ENCODE measurements around the gene CHMP1A.

Gene CHMP1A

DNA sequence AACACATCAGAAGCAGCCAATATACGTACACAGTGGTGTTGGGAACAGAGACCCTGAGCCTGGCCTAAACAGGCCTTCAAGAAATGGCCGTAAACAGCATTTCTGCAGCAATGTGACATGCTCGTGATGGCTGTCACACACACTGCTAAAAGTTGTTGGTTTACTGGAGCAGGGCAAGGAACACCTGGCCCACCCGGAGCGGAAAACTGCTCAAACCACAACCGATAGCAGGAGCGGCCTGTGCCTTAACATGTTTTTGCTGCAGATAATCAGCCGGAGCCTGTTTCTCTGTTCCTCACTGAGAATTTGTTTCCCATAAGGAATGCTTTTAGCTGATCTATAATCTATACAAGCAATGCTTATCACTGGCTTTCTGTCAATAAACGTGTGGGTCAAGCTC, 50.1 kb downstream of the CHMP1A start:
- FAIRE-seq: no peak

DNA sequence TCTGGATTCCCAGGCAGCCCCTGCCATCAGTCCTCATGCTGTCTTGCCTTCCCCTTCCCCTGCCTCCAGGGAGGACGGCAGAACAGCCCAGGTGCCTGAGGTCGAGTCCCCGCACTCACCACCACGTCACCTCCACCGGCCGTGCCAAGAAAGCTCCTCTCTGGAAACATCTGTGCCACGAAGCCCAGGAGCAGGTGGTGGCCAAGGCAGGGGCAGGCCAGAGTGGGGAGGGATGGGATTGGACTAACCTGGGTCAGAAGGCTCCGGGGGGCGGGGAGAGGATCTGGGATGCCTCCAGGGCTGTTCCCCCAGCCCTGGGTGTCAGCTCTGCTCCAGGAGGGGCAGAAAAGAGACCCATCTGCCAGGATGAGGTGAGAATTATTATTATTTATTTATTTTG, 51.5 kb downstream of the CHMP1A start:
- FAIRE-seq (no peak), DNase-seq (ENCODE audit: low spot score) (no peak)

More for the DNA sequence above, 50.1 kb downstream of the CHMP1A start:
- DNase-seq (ENCODE audit: low spot score): no peak

DNA sequence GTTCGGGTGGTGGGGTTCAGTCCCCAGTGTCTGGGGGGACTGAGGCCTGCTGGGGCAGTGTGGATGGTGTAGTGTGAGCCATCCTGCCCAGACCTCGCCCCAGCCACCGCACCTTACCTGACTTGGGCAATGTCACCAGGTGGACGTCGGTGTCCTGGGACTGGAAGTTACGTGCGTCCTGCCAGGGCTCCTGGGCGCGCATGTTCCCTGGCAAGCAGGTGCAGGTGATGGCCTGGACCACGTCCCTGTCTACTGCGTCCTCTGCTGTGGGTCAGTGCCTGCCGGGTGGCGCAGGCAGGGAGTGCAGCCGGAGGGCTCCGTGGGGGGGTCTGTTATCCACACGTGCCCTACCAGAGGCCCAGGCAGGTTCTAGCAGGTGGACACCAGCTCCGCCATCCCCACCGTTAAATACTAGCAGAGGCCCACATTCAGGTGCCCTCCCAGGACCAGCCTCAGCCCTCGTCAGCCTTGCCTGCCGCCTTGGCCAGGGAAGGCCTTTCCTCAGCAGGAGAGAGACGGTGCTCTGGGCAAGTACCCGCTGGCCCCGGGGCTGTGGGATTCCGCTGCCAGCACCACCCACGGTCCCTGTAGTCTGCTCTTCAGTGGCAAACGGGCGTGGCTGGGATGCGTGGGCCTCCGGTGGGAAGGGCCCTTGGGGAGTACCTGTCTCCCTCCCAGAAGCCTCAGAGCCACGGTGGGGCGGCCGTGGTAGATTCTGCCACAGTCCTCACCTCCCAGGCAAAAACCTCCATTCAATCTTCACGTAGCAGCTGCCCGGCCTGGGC, 52.1 kb downstream of the CHMP1A start:
- DNase-seq (ENCODE audit: low spot score) (no peak), FAIRE-seq (no peak)

DNA sequence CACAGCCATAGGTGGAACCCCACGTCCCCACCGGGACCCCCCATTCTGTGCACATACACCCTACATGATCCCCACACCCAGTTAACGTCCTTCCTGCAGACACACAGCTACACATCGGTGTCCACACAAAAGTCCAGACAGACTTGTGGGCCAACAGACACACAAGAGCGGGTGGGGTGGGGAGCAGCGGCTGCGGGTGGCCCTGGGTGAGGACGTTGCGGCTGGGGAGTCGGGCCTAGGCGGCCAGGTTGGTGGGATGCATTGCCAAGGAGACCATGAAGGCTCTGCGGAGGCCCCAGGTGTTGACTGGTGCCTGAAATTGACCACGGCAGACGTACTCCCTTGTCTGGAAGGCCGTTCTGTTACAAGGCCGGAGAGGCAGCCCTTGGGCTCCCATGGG, 52.7 kb downstream of the CHMP1A start:
- no peak for FAIRE-seq
- DNase-seq (ENCODE audit: low spot score): no peak

DNA sequence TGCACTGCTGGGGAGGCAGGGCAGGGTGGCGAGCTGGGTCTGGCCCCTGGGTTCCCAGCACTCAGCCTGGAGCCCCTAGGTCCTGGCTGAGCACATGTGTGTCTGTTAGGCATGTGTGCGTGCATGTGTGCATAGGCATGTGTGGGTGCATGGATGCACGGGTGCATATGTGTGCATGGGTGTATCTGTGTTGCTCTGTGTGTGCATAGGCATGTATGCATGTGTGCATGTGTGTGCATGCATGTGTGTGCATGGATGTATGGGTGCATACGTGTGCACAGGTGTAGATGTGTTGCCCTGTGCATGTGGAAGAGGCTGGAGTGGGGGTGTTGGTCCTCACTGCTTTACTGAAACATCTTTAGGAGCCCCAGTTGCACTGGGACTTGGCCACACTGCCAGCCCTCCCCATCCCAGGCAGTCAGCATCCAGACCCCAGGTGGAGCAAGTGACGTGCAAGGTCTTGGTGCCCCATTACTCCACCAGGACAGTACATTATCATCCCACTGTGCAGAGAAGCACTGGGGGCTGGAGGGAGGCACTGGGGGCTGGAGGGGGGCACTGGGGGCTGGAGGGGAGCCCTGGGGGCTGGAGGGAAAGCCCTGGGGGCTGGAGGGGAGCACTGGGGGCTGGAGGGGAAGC, 54.4 kb downstream of the CHMP1A start:
- no peak for DNase-seq (ENCODE audit: low spot score)
- FAIRE-seq: peak; percentile 94

DNA sequence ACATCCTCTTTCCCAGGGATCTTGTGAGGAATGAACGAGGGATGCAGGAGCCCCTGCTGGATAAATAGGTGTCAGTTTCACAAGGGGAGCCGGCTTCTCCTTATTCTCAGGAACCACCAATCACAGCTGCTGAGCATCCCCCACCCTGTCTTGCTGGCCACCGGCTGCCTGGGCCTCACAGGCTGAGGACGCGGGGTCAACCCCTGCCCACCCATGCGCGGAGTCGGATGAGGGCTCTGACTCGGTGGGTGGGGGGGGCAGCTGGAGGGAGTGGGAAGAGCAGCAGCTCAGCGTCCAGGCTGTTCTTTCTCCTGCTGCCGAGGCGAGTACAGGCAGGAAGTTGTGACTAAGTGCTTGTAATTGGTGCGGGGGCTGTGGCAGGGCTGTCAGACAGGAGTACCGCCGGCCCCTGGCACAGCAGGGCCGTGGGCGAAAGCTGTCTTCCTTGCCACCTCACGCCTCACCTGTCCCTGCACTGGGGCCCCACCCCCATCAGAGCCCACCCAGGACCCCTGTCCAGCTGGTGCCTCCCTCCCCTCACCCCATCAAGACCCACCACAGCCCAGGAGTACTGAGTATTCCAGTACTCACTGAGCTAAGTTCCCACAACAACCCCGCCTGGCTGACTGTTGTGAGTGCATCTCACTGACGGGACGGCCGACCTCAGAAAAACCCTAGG, 55.1 kb downstream of the CHMP1A start:
- FAIRE-seq: peak; percentile 96
- DNase-seq (ENCODE audit: low spot score): peak; percentile 91

DNA sequence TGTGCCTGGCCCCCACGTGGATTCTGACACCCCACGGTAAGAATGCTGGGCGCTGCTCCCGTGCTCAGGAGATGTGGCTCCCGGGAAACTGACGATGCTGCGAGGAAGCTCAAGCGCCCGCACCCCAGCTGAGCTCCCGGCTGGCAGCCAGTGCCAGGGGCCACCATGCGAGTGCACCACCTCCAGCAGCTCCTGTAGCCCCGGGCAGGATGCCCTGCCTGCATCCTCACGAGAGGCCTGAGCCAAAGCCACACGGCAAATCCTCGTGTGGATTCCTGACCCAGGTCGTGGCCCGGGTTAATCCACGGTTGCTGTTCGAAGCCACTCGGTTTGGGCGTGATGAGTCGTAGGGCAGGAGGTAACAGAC, 55.6 kb downstream of the CHMP1A start:
- FAIRE-seq (no peak), DNase-seq (ENCODE audit: low spot score) (no peak)

DNA sequence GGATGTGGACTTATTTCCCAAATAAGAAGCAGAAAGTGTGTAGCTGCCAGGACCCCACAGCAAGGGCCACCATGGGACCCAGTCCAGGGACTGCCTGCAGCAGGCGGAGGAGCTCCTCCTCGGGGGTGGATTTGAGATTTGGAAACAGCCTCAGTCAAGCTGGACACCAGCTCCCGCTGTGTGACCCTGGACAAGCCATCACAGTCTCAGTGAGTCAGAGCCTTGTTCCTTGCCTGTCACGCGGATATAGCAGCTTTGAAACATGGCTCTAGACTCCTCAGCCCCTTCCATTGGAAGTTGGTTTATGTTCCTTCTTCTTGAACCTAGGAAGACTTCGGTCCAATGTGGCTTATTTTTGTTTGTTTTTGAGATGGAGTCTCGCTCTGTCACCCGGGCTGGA, 56.6 kb downstream of the CHMP1A start:
- no peak for FAIRE-seq
- DNase-seq (ENCODE audit: low spot score): no peak

DNA sequence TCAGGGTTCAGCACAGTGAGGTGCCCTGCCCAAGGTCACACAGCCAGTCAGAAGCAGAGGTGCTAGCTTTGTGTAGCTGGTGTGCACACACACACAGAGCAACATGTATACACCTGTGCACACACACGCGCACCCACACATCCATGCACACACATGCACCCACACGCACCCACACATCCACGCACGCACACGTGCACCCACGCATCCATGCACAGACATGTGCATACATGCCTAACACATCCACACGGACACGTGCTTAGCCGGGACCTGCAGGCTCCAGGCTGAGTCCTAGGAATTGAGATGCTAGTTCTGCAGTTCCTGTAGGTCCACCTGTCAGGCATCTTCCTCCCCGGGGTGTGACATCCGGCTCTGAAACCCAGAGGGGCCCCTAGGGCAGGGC, 57.1 kb downstream of the CHMP1A start:
- no peak for FAIRE-seq
- no peak for DNase-seq (ENCODE audit: low spot score)

DNA sequence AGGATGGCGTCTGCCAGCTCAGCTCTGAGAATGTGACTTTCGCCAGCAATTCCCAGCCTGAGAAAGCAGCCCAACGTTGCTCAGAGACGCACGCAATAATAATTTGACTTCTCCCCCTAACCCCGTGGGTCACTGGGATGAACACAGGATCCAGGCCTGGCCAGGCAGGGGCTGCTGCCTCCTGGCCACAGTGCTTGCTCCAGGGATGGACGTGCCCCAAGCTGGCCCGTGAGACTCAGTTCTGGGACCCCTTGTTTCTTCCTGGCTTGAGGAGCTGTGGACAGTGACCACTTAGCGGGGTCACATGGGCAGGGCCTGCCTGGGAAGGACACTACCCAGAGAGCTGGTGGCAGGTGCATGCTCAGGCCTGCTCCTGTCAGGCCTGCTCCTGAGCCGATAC, 57.6 kb downstream of the CHMP1A start:
- DNase-seq (ENCODE audit: low spot score): no peak
- FAIRE-seq: no peak

DNA sequence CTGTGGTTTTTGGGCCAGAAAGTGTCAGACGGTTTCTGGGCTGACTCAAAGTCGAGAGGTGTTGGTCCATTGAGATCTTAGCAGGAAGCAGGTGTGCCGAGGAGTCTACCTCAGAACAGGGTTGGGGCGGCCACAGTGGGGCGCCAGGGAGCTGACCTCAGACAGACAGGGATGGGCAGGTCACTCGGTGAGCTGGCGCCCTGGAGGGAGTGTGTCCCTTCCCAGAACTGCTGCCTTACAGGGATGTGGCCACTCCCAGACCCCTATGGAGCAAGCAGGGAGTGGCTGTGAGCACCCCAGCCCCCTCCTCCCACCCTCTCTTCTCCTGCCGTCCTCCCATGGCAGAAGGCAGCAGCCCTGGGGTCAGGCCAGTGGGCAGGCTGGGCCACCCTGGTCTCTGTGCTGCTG, 58.1 kb downstream of the CHMP1A start:
- peak; percentile 20 for FAIRE-seq
- no peak for DNase-seq (ENCODE audit: low spot score)

DNA sequence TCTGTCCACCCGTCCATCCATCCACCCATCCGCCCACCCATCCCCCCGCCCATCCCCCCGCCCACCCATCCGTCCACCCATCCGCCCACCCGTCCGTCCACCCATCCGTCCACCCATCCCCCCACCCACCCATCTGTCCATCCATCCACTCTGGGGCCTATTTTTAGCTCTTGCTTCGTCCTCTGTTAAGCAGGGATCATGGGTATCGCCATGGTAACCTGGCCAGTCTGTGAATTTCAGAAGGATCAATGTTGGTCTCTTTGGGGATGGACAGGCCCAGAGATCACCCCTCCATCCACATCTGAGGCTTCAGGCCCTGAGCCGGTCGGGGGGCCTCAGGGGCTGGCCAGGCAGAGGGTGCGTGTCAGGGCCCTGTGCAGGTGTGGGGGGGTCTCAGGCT, 59.3 kb downstream of the CHMP1A start:
- DNase-seq (ENCODE audit: low spot score) (no peak), FAIRE-seq (no peak)

DNA sequence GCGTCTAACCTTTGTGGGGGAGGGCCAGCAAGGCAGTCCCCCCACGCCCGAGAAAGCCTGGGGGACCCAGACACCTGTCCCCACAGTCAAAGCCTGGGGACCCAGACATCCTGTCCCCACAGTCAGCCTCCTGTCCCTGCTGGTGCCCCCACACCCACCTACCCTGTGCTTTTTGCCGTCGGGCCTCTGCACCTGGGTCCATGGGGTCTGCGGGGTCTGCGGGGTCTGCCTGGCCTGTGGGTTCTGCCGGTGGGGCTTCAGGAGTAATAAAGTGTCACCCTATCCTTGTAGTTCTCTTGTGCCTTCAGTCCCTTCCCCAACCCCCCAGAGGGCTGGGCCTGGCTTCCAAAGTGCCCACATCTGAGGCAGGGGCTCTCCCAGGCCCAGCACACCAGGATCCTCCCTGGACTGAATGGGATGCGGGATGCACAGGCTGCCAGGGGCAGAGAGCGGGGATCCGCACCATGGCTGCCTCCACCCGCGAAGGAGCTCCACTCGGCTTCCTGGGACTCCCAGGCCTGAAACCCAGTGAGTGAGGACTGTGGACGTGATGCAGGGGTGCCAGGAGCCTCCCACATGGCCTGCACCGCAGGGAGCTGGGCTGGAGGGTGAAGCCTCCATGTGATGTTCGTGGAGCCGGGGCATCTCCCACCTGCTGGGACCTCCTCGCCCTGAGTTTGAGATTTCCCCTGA, 60.4 kb downstream of the CHMP1A start:
- no peak for FAIRE-seq

DNA sequence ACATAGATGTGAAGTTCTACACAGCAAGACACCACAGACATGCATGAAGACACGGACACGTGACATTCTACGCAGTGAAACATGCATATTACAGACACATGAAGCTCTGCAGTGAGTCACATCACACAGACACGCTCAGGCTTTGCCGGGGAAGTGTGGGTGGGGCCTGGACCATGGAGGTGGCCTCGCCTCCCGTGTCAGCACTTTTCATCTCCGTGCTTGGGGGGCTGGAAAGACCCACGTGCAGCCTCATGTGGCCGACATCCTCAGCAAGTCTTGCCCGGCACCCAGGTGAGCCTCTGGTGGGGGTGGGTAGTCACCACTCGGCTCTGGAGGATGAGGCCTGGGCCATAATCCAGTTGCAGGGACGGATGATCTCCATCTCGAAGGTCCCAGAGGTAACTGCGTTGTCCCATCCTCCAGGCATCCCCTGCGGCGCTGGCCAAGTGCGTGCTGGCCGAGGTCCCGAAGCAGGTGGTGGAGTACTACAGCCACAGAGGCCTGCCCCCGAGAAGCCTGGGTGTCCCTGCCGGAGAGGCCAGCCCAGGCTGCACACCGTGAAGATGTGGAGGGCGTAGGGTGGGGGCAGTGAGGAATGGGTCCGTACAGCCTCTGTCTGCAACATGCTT, 61.3 kb downstream of the CHMP1A start:
- FAIRE-seq: no peak
- no peak for DNase-seq (ENCODE audit: low spot score)

More for the DNA sequence above, 60.4 kb downstream of the CHMP1A start:
- no peak for DNase-seq (ENCODE audit: low spot score)

DNA sequence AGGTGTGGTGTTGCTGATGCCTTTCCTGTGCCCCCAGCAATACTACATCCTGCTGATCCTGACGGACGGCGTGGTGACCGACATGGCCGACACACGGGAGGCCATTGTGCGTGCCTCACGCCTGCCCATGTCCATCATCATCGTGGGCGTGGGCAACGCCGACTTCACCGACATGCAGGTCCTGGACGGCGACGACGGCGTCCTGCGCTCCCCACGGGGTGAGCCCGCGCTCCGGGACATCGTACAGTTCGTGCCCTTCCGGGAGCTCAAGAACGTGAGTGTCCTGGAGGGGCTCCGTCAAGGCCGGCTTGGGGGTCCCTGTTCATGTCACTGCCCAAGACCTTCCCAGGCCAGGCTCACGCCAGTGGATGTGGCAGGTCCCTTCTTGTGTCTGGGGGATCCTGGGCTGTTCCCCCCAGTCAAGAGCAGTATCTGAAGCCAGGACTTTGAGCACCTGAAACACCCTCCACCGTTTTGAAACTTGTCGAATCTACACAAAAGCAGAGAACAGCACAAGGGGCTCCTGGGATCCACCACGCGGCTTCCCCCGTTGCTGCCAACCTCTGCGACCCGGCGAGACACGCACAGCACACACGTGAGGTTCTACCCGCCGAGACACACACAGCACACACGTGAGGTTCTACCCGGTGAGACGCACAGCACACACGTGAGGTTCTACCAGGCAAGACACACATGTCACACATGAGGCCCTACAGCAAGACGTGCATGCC, 62.0 kb downstream of the CHMP1A start:
- DNase-seq (ENCODE audit: low spot score): no peak

More for the DNA sequence above, 62.0 kb downstream of the CHMP1A start:
- peak; percentile 74 for FAIRE-seq

All from urothelium cell line (cell line).